ENCODE measurements around the gene ABCC8.

GRCh38 chr11:17414317-17414737, 62.3 kb downstream of the ABCC8 start:
- TF ChIP-seq CTCF (IDR thresholded peaks at IDR 0.05) (no peak), RFX5 (IDR thresholded peaks at IDR 0.05; ENCODE audit: low read length) (no peak)

Data from SK-N-SH (cell line).